Mucosa of rectum (tissue), 2 donors: ENCODE data around the gene STMN3.

ENCODE experiments used
- H3K27ac ChIP-seq, 2 donors: one replicate each; pipeline ENCODE4 v1.7.0; 2013; ENCODE audit warnings: inconsistent platforms in 2 of 2, low read depth in 2 of 2, low read length in 2 of 2
- H3K27me3 ChIP-seq, 2 donors: one replicate each; pipeline ENCODE4 v1.7.0; 2013; ENCODE audit warnings: low read length in 2 of 2; ENCODE audit not compliant: control insufficient read depth in 2 of 2, insufficient read depth in 2 of 2
- H3K36me3 ChIP-seq, 2 donors: one replicate each; pipeline ENCODE4 v1.7.0; 2013; ENCODE audit warnings: low read length in 2 of 2; ENCODE audit not compliant: control insufficient read depth in 2 of 2, insufficient read depth in 2 of 2
- H3K4me1 ChIP-seq, 2 donors: one replicate each; pipeline ENCODE4 v1.7.0; 2013; ENCODE audit warnings: low read length in 2 of 2, mild to moderate bottlenecking in 1 of 2; ENCODE audit not compliant: control insufficient read depth in 2 of 2, insufficient read depth in 2 of 2
- H3K4me3 ChIP-seq, 2 donors: one replicate each; pipeline ENCODE4 v1.7.0; 2013; ENCODE audit warnings: low read length in 2 of 2
- H3K9ac ChIP-seq, 2 donors: one replicate each; pipeline ENCODE4 v1.7.0; 2013; ENCODE audit warnings: low read length in 2 of 2, low read depth in 1 of 2, mild to moderate bottlenecking in 1 of 2
- H3K9me3 ChIP-seq, 2 donors: one replicate each; pipeline ENCODE4 v1.7.0; 2013; ENCODE audit warnings: low read length in 2 of 2; ENCODE audit not compliant: control insufficient read depth in 2 of 2
- donor health status: healthy.
- donor health status: Normal muscosa, but diverticular disease.

Gene STMN3

GRCh38 chr20:63697357-63697867 lies 44.2 kb upstream of the STMN3 start:
- H3K4me3 ChIP-seq = peak overlapping the region in 1 of 2 donors; percentile 13
- H3K9ac ChIP-seq = no peak overlapping the region

GRCh38 chr20:63696628-63697356 lies 43.6 kb upstream of the STMN3 start, which contains the start of gene TNFRSF6B:
Gene TNFRSF6B (plus strand): TSS chr20:63696652. CDS start chr20:63696768, 116 bp downstream.
- Histone ChIP-seq H3K4me1 (peaks cover 20 to 24% of the 10 kb centered on the region in 2 donors), H3K9ac (no peak within 1 kb of the TSS), H3K27me3 (no peaks in the 10 kb centered on the region), H3K9me3 (no peaks in the 10 kb centered on the region), H3K27ac (no peak within 1 kb of the TSS), H3K36me3 (peaks cover 0 to 3% of the 10 kb centered on the region in 2 donors), H3K4me3 (peak within 1 kb of the TSS; percentile 13 to 19)

More at GRCh38 chr20:63697357-63697867, 44.2 kb upstream of the STMN3 start:
- no peaks in the 10 kb centered on the region for H3K9me3 ChIP-seq
- H3K27ac ChIP-seq = no peak overlapping the region
- peaks cover 0 to 3% of the 10 kb centered on the region in 2 donors for H3K36me3 ChIP-seq
- H3K27me3 ChIP-seq = no peaks in the 10 kb centered on the region
- H3K4me1 ChIP-seq = peaks cover 15 to 18% of the 10 kb centered on the region in 2 donors

- Histone ChIP-seq H3K9ac (no peak overlapping the region), H3K9me3 (no peaks in the 10 kb centered on the region), H3K27me3 (no peaks in the 10 kb centered on the region), H3K27ac (no peak overlapping the region), H3K36me3 (peaks cover 0 to 3% of the 10 kb centered on the region in 2 donors), H3K4me1 (peaks cover 26 to 29% of the 10 kb centered on the region in 2 donors), H3K4me3 (no peak overlapping the region)
Measured at GRCh38 chr20:63696306-63696627, 43.0 kb upstream of the STMN3 start.

GRCh38 chr20:63695424-63696305 lies 42.4 kb upstream of the STMN3 start:
- no peak overlapping the region for H3K4me3 ChIP-seq
- peaks cover 32 to 35% of the 10 kb centered on the region in 2 donors for H3K4me1 ChIP-seq
- no peaks in the 10 kb centered on the region for H3K27me3 ChIP-seq
- no peak overlapping the region for H3K9ac ChIP-seq
- H3K9me3 ChIP-seq = no peaks in the 10 kb centered on the region
- H3K27ac ChIP-seq = no peak overlapping the region
- H3K36me3 ChIP-seq = peaks cover 0 to 3% of the 10 kb centered on the region in 2 donors

GRCh38 chr20:63694584-63695423 lies 41.6 kb upstream of the STMN3 start:
- Histone ChIP-seq H3K9ac (no peak overlapping the region), H3K36me3 (peaks cover 0 to 3% of the 10 kb centered on the region in 2 donors), H3K27ac (no peak overlapping the region), H3K4me1 (peaks cover 34 to 41% of the 10 kb centered on the region in 2 donors), H3K4me3 (no peak overlapping the region), H3K27me3 (no peaks in the 10 kb centered on the region), H3K9me3 (no peaks in the 10 kb centered on the region)

- Histone ChIP-seq H3K36me3 (peaks cover 0 to 3% of the 10 kb centered on the region in 2 donors), H3K27me3 (no peaks in the 10 kb centered on the region), H3K27ac (no peak overlapping the region), H3K9me3 (no peaks in the 10 kb centered on the region), H3K4me3 (no peak overlapping the region), H3K4me1 (peaks cover 40 to 47% of the 10 kb centered on the region in 2 donors), H3K9ac (no peak overlapping the region)
Measured at GRCh38 chr20:63693733-63694583, 40.7 kb upstream of the STMN3 start.

GRCh38 chr20:63693083-63693732 lies 40.0 kb upstream of the STMN3 start:
- H3K4me1 ChIP-seq = peaks cover 40 to 47% of the 10 kb centered on the region in 2 donors
- H3K27ac ChIP-seq = no peak overlapping the region
- H3K4me3 ChIP-seq = no peak overlapping the region
- peaks cover 0 to 3% of the 10 kb centered on the region in 2 donors for H3K36me3 ChIP-seq
- H3K9ac ChIP-seq = no peak overlapping the region
- H3K9me3 ChIP-seq = no peaks in the 10 kb centered on the region
- no peaks in the 10 kb centered on the region for H3K27me3 ChIP-seq

GRCh38 chr20:63692436-63693082 lies 39.3 kb upstream of the STMN3 start:
- Histone ChIP-seq H3K9ac (peak overlapping the region in 1 of 2 donors; percentile 3), H3K9me3 (no peaks in the 10 kb centered on the region), H3K27me3 (no peaks in the 10 kb centered on the region), H3K4me3 (no peak overlapping the region), H3K36me3 (peaks cover 0 to 3% of the 10 kb centered on the region in 2 donors), H3K27ac (peak overlapping the region in 1 of 2 donors; percentile 30), H3K4me1 (peaks cover 41 to 50% of the 10 kb centered on the region in 2 donors)
